NT2/D1 (cell line): ENCODE measurements around the gene TTBK1.

Experiments used
- DNase-seq: peaks from one replicate; pipeline ENCODE4 v3.0.0-alpha.2; 2011; ENCODE audit warnings: low read depth, low spot score
- H3K27me3 ChIP-seq: 2 replicates; pipeline ENCODE4 v1.6.0; 2011; ENCODE audit warnings: mild to moderate bottlenecking; ENCODE audit not compliant: insufficient read length, insufficient read depth
- H3K36me3 ChIP-seq: 2 replicates; pipeline ENCODE4 v1.6.1; 2011; ENCODE audit warnings: mild to moderate bottlenecking, low read length, mixed read lengths; ENCODE audit not compliant: insufficient read depth, insufficient read length
- H3K4me1 ChIP-seq: 2 replicates; pipeline ENCODE4 v1.5.1; 2011; ENCODE audit not compliant: insufficient read depth, insufficient read length
- H3K4me3 ChIP-seq: 2 replicates; pipeline ENCODE4 v1.5.1; 2011; ENCODE audit warnings: low read depth; ENCODE audit not compliant: insufficient read length
- H3K9ac ChIP-seq: 2 replicates; pipeline ENCODE4 v1.6.0; 2011; ENCODE audit warnings: low read depth; ENCODE audit not compliant: insufficient read length
- H3K9me3 ChIP-seq: 2 replicates; pipeline ENCODE4 v1.5.1; 2011; ENCODE audit warnings: mild to moderate bottlenecking, low read length; ENCODE audit not compliant: insufficient read depth
- SUZ12 ChIP-seq: IDR thresholded peaks from 2 replicates; pipeline ENCODE4 v1.6.1; 2011; ENCODE audit not compliant: insufficient read length, insufficient read depth; ENCODE audit errors: extremely low read depth
- YY1 ChIP-seq: IDR thresholded peaks from 2 replicates; pipeline ENCODE4 v1.6.1; 2011; ENCODE audit not compliant: insufficient read length, insufficient read depth
- ZNF274 ChIP-seq: IDR thresholded peaks from 2 replicates; pipeline ENCODE4 v1.6.1; 2011; ENCODE audit warnings: mild to moderate bottlenecking, low read depth, low read length

TTBK1 gene

DNA sequence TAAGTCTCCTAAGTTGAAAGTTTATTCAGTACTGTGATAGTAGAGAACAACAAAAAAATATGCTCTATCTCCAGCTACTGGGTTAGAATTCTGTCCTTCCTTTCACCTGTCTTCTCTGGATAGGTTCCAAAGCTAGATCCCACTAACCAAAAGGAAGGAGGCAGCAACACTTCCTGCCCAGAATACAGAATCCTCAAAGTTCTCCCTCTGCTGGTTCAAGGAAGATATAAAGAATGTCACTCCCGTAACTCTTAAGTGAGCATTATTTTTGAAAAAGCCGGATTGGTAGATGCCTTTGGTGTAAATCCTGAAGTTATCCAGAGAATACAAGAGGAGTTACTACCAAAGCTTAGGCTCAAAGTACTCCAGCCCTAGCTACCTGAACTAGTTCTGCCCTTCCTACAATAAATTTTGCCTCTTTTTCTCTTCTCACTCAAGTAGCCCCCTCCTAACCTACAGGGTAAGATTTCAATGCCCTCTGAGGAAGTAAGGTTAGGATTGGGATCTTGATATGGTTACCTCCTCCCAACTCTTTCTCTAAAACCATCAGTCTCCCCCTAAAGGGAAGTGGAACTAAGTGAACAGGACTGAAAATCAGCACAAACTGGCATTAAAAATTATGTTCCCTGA, 91.3 kb downstream of the TTBK1 start:
- peak; percentile 39 for DNase-seq

DNA sequence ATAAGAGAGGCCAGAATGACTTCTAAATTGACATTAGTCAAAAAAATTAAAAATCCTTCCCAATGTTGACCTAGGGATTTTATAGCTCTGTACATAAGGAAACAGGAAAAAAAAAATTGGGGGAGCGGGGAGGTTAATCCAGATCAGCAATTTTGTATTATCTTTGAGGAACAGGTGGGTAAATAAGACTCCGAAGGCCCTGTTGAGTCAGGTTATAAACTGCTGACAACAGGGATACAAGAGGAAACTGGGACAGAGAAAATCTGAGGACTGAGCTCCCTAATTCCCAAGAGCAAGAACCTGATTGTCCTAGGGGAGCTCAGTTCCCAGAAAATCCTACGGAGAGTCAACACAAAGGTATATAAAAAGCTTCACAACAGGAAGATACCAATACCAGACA, 92.2 kb downstream of the TTBK1 start:
- H3K36me3 ChIP-seq, result peaks cover 30% of the 10 kb centered on the region
- H3K9me3 ChIP-seq, result no peaks in the 10 kb centered on the region
- no peaks in the 10 kb centered on the region for H3K4me1 ChIP-seq
- no peak for DNase-seq
- no peak overlapping the region for H3K4me3 ChIP-seq
- H3K27me3 ChIP-seq, result no peaks in the 10 kb centered on the region
- no peak for TF ChIP-seq YY1
- no peak for TF ChIP-seq ZNF274
- H3K9ac ChIP-seq, result no peak overlapping the region

More for the DNA sequence above, 91.3 kb downstream of the TTBK1 start:
- H3K9me3 ChIP-seq, result no peaks in the 10 kb centered on the region
- H3K27me3 ChIP-seq, result no peaks in the 10 kb centered on the region
- H3K9ac ChIP-seq, result no peak overlapping the region
- no peaks in the 10 kb centered on the region for H3K4me1 ChIP-seq
- H3K4me3 ChIP-seq, result no peak overlapping the region
- H3K36me3 ChIP-seq, result peaks cover 21% of the 10 kb centered on the region
- no peak for TF ChIP-seq SUZ12
- TF ChIP-seq YY1, result no peak
- TF ChIP-seq ZNF274, result no peak

DNA sequence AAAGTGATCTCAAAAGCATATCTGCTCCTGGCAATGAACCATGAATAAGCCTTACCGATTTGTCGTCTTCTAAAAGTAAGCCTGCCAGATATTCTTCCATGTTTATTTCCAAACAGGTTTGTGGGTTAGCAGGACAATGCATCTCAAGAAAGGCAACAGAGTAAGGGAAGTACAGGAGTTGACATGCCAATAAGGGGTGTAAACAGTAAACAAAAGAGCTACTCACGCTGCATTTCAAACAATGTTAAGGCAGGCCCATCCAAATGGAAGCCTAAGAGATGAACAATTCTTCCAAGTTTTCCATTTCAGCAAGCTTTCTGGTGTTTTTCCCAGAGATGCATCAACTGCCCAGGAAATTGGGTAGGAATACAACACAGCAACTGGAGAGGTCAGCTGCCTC, 93.1 kb downstream of the TTBK1 start:
- Histone ChIP-seq H3K9me3 (no peaks in the 10 kb centered on the region), H3K4me3 (no peak overlapping the region), H3K27me3 (no peaks in the 10 kb centered on the region), H3K9ac (no peak overlapping the region), H3K4me1 (no peaks in the 10 kb centered on the region), H3K36me3 (peaks cover 37% of the 10 kb centered on the region)
- TF ChIP-seq YY1 (no peak), ZNF274 (no peak), SUZ12 (no peak)
- no peak for DNase-seq
